Muscle of leg (tissue), 11 donors: Measurements from ENCODE around the gene GIGYF1. TPM values are rescaled to one million over a fixed set of nuclear protein-coding genes. Genes with fewer than 3 reads are reported as not detected.
"Not testable (repeated sequence)": the region's sequence is repeated elsewhere in the genome, so short reads cannot be mapped to it uniquely, and the experiment has no call there.

ENCODE experiments used
- DNase-seq: peaks from one replicate; pipeline ENCODE4 v3.0.0; 2013
- H3K27ac ChIP-seq: one replicate; pipeline ENCODE4 v1.5.1; 2013; ENCODE audit warnings: mild to moderate bottlenecking, low read length, control low read depth
- H3K27me3 ChIP-seq: one replicate; pipeline ENCODE4 v1.6.1; 2013; ENCODE audit warnings: low read length; ENCODE audit not compliant: control insufficient read depth, insufficient read depth
- H3K36me3 ChIP-seq: one replicate; pipeline ENCODE4 v1.6.1; 2013; ENCODE audit warnings: low read length; ENCODE audit not compliant: control insufficient read depth, insufficient read depth
- H3K4me1 ChIP-seq: one replicate; pipeline ENCODE4 v1.6.1; 2013; ENCODE audit warnings: low read length; ENCODE audit not compliant: control insufficient read depth, insufficient read depth
- H3K4me3 ChIP-seq: one replicate; pipeline ENCODE4 v1.5.1; 2013; ENCODE audit warnings: low read length, control low read depth
- H3K9me3 ChIP-seq: replicated peaks from 2 replicates; pipeline ENCODE4 v1.6.1; 2013; ENCODE audit warnings: low read depth, low read length; ENCODE audit not compliant: control insufficient read depth
- WGBS: methylation state at CpG from one replicate; pipeline ENCODE4 v1.1.5; 2013; ENCODE audit warnings: missing lambda C conversion rate; ENCODE audit not compliant: insufficient coverage; 5-methylcytosine and 5-hydroxymethylcytosine counted together
- polyA plus RNA-seq, 8 donors: library from polyadenylated mRNA; unstranded; fragments of 120-200 nt; gene quantifications; one replicate each; pipeline versions ENCODE4 v1.2.1 to v1.2.3, GENCODE V29; 2013; ENCODE audit warnings: inconsistent platforms in 1 of 8, low replicate concordance in 1 of 8; ENCODE audit not compliant: insufficient read length in 8 of 8, insufficient read depth in 1 of 8
- total RNA-seq: library from RNA; stranded (reverse); fragments of 120-200 nt; gene quantifications from one replicate; pipeline ENCODE4 v1.2.4, GENCODE V29; 2013

The GIGYF1 gene
- total and polyA plus RNA-seq, 9 donors, result 16.7 to 37.5 (median 29.7) TPM

GRCh38 chr7:100723732-100724275, 29.8 kb upstream of the GIGYF1 start:
- H3K27me3 ChIP-seq, result peaks cover 60% of the 10 kb centered on the region
- DNase-seq, result no peak
- H3K36me3 ChIP-seq, result no peaks in the 10 kb centered on the region
- no peaks in the 10 kb centered on the region for H3K9me3 ChIP-seq
- no peak overlapping the region for H3K4me3 ChIP-seq
- peaks cover 9% of the 10 kb centered on the region for H3K4me1 ChIP-seq
- WGBS, result 59% methylated on average over 9 of the region's 16 CpGs
- H3K27ac ChIP-seq, result no peak overlapping the region

GRCh38 chr7:100722480-100723212, 28.6 kb upstream of the GIGYF1 start:
- no peaks in the 10 kb centered on the region for H3K36me3 ChIP-seq
- 64% methylated on average over 15 of the region's 17 CpGs for WGBS
- peaks cover 62% of the 10 kb centered on the region for H3K27me3 ChIP-seq

GRCh38 chr7:100721505-100721812, 27.4 kb upstream of the GIGYF1 start:
- DNase-seq, result no peak
- no peak overlapping the region for H3K27ac ChIP-seq
- no peaks in the 10 kb centered on the region for H3K36me3 ChIP-seq
- peaks cover 60% of the 10 kb centered on the region for H3K27me3 ChIP-seq
- H3K9me3 ChIP-seq, result peaks cover 2% of the 10 kb centered on the region
- WGBS, result 83% methylated on average over 3 of the region's 8 CpGs
- peaks cover 7% of the 10 kb centered on the region for H3K4me1 ChIP-seq
- H3K4me3 ChIP-seq, result no peak overlapping the region

More at GRCh38 chr7:100722480-100723212, 28.6 kb upstream of the GIGYF1 start:
- H3K4me1 ChIP-seq, result peaks cover 9% of the 10 kb centered on the region
- H3K4me3 ChIP-seq, result no peak overlapping the region
- H3K9me3 ChIP-seq, result peaks cover 2% of the 10 kb centered on the region
- no peak for DNase-seq
- no peak overlapping the region for H3K27ac ChIP-seq

- H3K9me3 ChIP-seq, result peaks cover 2% of the 10 kb centered on the region
- DNase-seq, result no peak
- H3K36me3 ChIP-seq, result no peaks in the 10 kb centered on the region
- H3K4me1 ChIP-seq, result peaks cover 7% of the 10 kb centered on the region
- H3K27ac ChIP-seq, result no peak overlapping the region
- no peak overlapping the region for H3K4me3 ChIP-seq
- 4% methylated on average over 56 of the region's 56 CpGs for WGBS
- H3K27me3 ChIP-seq, result peaks cover 60% of the 10 kb centered on the region
Observed at GRCh38 chr7:100720671-100721504, 26.8 kb upstream of the GIGYF1 start.

- H3K4me3 ChIP-seq, result no peak within 1 kb of the TSS
- DNase-seq, result no peak
- peaks cover 7% of the 10 kb centered on the region for H3K4me1 ChIP-seq
- peaks cover 57% of the 10 kb centered on the region for H3K27me3 ChIP-seq
- H3K36me3 ChIP-seq, result no peaks in the 10 kb centered on the region
- WGBS, result 0% methylated on average over 14 of the region's 21 CpGs
- H3K9me3 ChIP-seq, result peaks cover 2% of the 10 kb centered on the region
- no peak within 1 kb of the TSS for H3K27ac ChIP-seq
Observed at GRCh38 chr7:100720279-100720670, 26.2 kb upstream of the GIGYF1 start, which contains the start of gene EPO. TSS of gene EPO (plus strand) at chr7:100720468. CDS start at chr7:100720981, 513 bp downstream.

GRCh38 chr7:100719523-100720278, 25.7 kb upstream of the GIGYF1 start:
- H3K27me3 ChIP-seq, result peaks cover 55% of the 10 kb centered on the region
- H3K27ac ChIP-seq, result no peak overlapping the region
- H3K9me3 ChIP-seq, result peaks cover 2% of the 10 kb centered on the region
- H3K4me3 ChIP-seq, result no peak overlapping the region
- no peak for DNase-seq
- H3K4me1 ChIP-seq, result peaks cover 5% of the 10 kb centered on the region
- 27% methylated on average over 2 of the region's 8 CpGs for WGBS
- H3K36me3 ChIP-seq, result no peaks in the 10 kb centered on the region

- peaks cover 36% of the 10 kb centered on the region for H3K27me3 ChIP-seq
- not testable (repeated sequence) for H3K9me3 ChIP-seq, H3K36me3 ChIP-seq, H3K4me3 ChIP-seq, H3K27ac ChIP-seq, DNase-seq, H3K4me1 ChIP-seq
- WGBS, result 92% methylated on average over 2 of the region's 2 CpGs
Observed at GRCh38 chr7:100717073-100717472, 23.0 kb upstream of the GIGYF1 start.

- Histone ChIP-seq H3K27me3 (peaks cover 13% of the 10 kb centered on the region), H3K27ac (no peak overlapping the region), H3K4me1 (no peaks in the 10 kb centered on the region), H3K9me3 (peaks cover 2% of the 10 kb centered on the region), H3K36me3 (no peaks in the 10 kb centered on the region), H3K4me3 (no peak overlapping the region)
- 40% methylated on average over 5 of the region's 8 CpGs for WGBS
- peak; percentile 50 for DNase-seq
Observed at GRCh38 chr7:100714725-100715124, 20.7 kb upstream of the GIGYF1 start.

- Histone ChIP-seq H3K4me1 (peaks cover 8% of the 10 kb centered on the region), H3K9me3 (no peaks in the 10 kb centered on the region), H3K27ac (no peak overlapping the region), H3K4me3 (no peak overlapping the region), H3K27me3 (no peaks in the 10 kb centered on the region), H3K36me3 (peaks cover 7% of the 10 kb centered on the region)
- no peak for DNase-seq
- WGBS, result 81% methylated on average over 9 of the region's 11 CpGs
Observed at GRCh38 chr7:100711369-100711768, 17.3 kb upstream of the GIGYF1 start.

GRCh38 chr7:100710452-100710851, 16.4 kb upstream of the GIGYF1 start:
- Histone ChIP-seq H3K4me3 (no peak overlapping the region), H3K9me3 (no peaks in the 10 kb centered on the region), H3K36me3 (peaks cover 7% of the 10 kb centered on the region), H3K27ac (no peak overlapping the region), H3K27me3 (no peaks in the 10 kb centered on the region), H3K4me1 (peaks cover 8% of the 10 kb centered on the region)
- no peak for DNase-seq
- 83% methylated on average over 4 of the region's 4 CpGs for WGBS
